Adrenal gland (tissue), 12 donors: ENCODE measurements around the gene DNAH1. TPM values are rescaled to one million over a fixed set of nuclear protein-coding genes. Genes with fewer than 3 reads are reported as not detected.

Experiments used
- DNase-seq, 7 donors: peaks; one replicate each; pipeline ENCODE4 v3.0.0-alpha.2; 2019 to 2020
- H3K27ac ChIP-seq, 5 donors: fragments of 200-600 bp; sonication (generic) in 4 of 5; 1 replicate in 3 of 5; 2 replicates in 2 of 5; pipeline versions ENCODE4 v1.5.1 to v1.8.0; 2016 to 2020; ENCODE audit warnings: mild to moderate bottlenecking in 1 of 5
- H3K27me3 ChIP-seq: fragments of 200-600 bp; 2 replicates; pipeline ENCODE4 v1.8.0; 2021
- H3K36me3 ChIP-seq, 2 donors: fragments of 200-600 bp; replicated peaks in 1 of 2; 1 replicate in 1 of 2; 2 replicates in 1 of 2; pipeline versions ENCODE4 v1.5.1 to v1.8.0; 2018 to 2022
- H3K4me1 ChIP-seq, 2 donors: fragments of 200-600 bp; replicated peaks in 1 of 2; 1 replicate in 1 of 2; 2 replicates in 1 of 2; pipeline versions ENCODE4 v1.5.1 to v1.8.0; 2018 to 2021
- H3K4me3 ChIP-seq, 4 donors: fragments of 200-600 bp; sonication (generic) in 3 of 4; one replicate each; pipeline ENCODE4 v1.5.1; 2016 to 2018
- H3K9me3 ChIP-seq, 3 donors: fragments of 200-600 bp; sonication (generic) in 1 of 3; replicated peaks in 1 of 3; 1 replicate in 2 of 3; 2 replicates in 1 of 3; pipeline versions ENCODE4 v1.5.1 to v1.8.0; 2016 to 2021
- POLR2A ChIP-seq, 2 donors: fragments of 450-650 bp; IDR thresholded peaks; one replicate each; pipeline ENCODE4 v1.6.1; 2017; ENCODE audit warnings: antibody characterized with exemption in 2 of 2, mild to moderate bottlenecking in 2 of 2, moderate library complexity in 1 of 2
- WGBS, 4 donors: extraction: QIAGEN DNeasy Blood & Tissue Kit in 2 of 4; methylation state at CpG; one replicate each; pipeline versions ENCODE4 v1.1.5 to v1.1.7; 2013 to 2017; 5-methylcytosine and 5-hydroxymethylcytosine counted together
- intact Hi-C, 2 donors: fragments of 100-400 bp; cut with DNase I; formaldehyde crosslinking; loops; one replicate each; pipeline versions ENCODE4 v1.14.1 to v1.15.0; 2022 to 2023
- polyA plus RNA-seq, 3 donors: library from polyadenylated mRNA; stranded (reverse); fragments of 200-250 nt in 2 of 3; fragments of 350-450 nt in 1 of 3; fragmentation: Illumina TruSeq in 1 of 3; extraction: RNeasy Lipid Tissue Mini Kit (QIAGEN cat#74804) in 1 of 3; gene quantifications; one replicate each; pipeline ENCODE4 v1.2.3, GENCODE V29; 2013 to 2014
- total RNA-seq, 9 donors: library from RNA; depleted of rRNA in 4 of 9; stranded (reverse); fragments of >200 nt in 4 of 9; fragments of 120-200 nt in 1 of 9; fragmentation: NEBNext Ultra II Directional in 1 of 9; extraction: Animal tissue kit (Norgen Biotek cat#: 25700) in 1 of 9; gene quantifications; one replicate each; pipeline versions ENCODE4 v1.1.0 to v1.2.4, GENCODE V29; 2013 to 2023
- TF ChIP-seq, protein P1 (sequence below), 6 experiments: fragments of 450-650 bp in 4 of 6; fragments of 200-600 bp in 2 of 6; sonication (generic) in 1 of 6; IDR thresholded peaks; 1 replicate in 5 of 6; 2 replicates in 1 of 6; pipeline versions ENCODE4 v1.5.1 to v1.8.0; 2016 to 2021; ENCODE audit warnings: antibody characterized with exemption in 6 of 6, mild to moderate bottlenecking in 2 of 6, moderate library complexity in 1 of 6
- donor health status: healthy with polysubstance abuse.
- donor health status: Bipolar disorder and iron deficiency.
- donor health status: DM: yes; HTN: yes; CAD: no.
- donor health status: DM: no; HTN: no; CAD: no.
- donor health status: DM: no; HTN: no; CAD: no.
- donor health status: DM: yes; HTN: yes; CAD: no.

Gene DNAH1
- total and polyA plus RNA-seq, 12 donors = 2.1 to 24.4 (median 9.0) TPM

DNA sequence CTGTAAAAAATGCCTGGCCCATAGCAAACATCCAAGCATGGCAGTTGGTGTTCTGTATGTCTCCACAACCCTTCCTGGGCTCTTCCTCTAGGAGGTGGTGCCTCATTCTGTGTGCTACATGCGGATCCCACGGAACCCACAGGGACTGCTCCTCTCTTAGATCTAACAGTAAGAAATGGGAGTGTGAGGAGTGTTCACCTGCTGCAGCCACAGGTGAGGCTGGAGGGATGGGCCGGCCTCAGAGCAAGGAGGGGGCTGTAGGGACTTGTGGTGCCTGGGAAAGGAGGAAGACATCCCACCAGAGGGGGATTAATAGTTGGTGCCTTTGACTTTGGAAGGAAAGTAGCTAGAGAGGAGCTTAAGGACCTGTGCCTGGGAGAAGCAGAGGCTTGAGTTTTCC is 106.5 kb downstream of the DNAH1 start:
- no peak for DNase-seq
- Histone ChIP-seq H3K4me1 (no peaks in the 10 kb centered on the region), H3K9me3 (no peaks in the 10 kb centered on the region), H3K27ac (no peak overlapping the region), H3K27me3 (no peaks in the 10 kb centered on the region), H3K36me3 (no peaks in the 10 kb centered on the region), H3K4me3 (no peak overlapping the region)
- TF ChIP-seq POLR2A (IDR thresholded peaks at IDR 0.05) = no peak
- TF ChIP-seq, protein P1, sequence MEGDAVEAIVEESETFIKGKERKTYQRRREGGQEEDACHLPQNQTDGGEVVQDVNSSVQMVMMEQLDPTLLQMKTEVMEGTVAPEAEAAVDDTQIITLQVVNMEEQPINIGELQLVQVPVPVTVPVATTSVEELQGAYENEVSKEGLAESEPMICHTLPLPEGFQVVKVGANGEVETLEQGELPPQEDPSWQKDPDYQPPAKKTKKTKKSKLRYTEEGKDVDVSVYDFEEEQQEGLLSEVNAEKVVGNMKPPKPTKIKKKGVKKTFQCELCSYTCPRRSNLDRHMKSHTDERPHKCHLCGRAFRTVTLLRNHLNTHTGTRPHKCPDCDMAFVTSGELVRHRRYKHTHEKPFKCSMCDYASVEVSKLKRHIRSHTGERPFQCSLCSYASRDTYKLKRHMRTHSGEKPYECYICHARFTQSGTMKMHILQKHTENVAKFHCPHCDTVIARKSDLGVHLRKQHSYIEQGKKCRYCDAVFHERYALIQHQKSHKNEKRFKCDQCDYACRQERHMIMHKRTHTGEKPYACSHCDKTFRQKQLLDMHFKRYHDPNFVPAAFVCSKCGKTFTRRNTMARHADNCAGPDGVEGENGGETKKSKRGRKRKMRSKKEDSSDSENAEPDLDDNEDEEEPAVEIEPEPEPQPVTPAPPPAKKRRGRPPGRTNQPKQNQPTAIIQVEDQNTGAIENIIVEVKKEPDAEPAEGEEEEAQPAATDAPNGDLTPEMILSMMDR (IDR thresholded peaks at IDR 0.05) = no peak
- intact Hi-C loops = no loop called here
- 88 to 97% (median 92%) methylated on average over 3 of the region's 3 CpGs for WGBS, 4 donors

DNA sequence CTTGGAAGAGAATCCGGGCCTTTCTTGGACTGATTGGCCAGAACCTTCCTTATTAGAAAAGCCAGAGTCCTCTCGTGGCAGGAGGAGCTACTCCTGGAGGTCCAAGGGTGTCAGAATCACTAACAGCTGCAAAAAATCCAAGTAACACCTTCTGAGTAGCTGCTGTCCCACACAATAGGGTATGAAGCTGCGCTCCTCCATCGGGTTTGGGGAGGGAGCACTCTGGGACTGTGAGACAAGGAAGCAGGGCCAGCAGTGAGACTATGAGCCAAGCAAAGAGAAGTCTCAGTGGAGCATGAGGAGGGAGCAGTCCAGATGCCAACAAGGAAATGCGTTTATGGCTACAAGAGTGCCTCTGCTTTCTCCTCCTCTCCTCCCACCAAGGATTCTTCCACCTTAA is 107.1 kb downstream of the DNAH1 start:
- 66 to 77% (median 72%) methylated on average over 2 to 5 of the region's 5 CpGs for WGBS, 4 donors
- no peaks in the 10 kb centered on the region for H3K27me3 ChIP-seq
- H3K4me1 ChIP-seq = no peaks in the 10 kb centered on the region
- H3K9me3 ChIP-seq = no peaks in the 10 kb centered on the region
- intact Hi-C loops = no loop called here
- no peak for TF ChIP-seq POLR2A (IDR thresholded peaks at IDR 0.05)
- TF ChIP-seq, protein P1 (IDR thresholded peaks at IDR 0.05) = no peak
- H3K4me3 ChIP-seq = no peak overlapping the region
- DNase-seq = peak in 2 of 7 donors; percentile 3 to 6
- H3K27ac ChIP-seq = no peak overlapping the region
- H3K36me3 ChIP-seq = no peaks in the 10 kb centered on the region

DNA sequence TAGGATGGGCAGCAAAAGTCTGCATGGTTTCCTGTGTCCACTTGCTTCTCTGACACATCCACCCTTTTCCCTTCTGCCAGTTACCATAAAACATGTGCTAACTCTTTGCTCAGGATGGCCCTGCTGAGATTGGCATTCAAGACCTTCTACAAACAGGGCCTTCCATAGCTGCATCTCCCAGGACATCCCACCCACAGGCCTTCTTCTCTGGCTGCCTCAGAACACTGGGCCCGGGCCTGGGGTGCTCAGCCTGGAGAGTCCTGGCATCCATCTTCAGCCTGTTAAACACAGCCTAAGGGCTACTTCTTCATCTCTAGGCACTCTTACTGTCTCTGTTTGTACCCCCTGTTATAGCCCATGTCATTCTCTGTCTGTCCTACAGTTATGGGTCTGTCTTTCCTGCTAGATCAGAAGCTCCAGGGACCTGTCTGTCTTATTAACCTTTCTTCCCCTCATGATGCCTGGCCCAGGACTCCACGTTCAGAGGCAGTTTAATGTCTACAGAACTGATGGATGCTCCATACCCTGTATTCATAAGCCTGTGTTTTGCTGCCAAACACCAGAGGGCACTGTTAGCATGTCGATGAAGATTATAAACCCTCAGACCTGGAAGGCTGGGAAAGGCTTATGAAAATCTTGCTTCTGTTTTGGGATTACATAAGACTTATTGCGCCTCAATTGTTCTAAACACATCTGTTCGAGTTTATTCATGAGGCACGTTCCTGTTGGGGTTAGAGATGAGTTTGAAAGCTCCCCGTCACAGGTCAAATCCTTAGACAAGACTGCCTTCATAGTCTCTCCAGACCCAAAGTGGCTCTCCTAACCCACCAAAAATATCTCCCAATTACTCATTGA is 112.3 kb downstream of the DNAH1 start:
- Histone ChIP-seq H3K27me3 (no peaks in the 10 kb centered on the region), H3K36me3 (no peaks in the 10 kb centered on the region), H3K9me3 (no peaks in the 10 kb centered on the region), H3K4me1 (peaks cover 5 to 10% of the 10 kb centered on the region in 2 donors), H3K4me3 (no peak overlapping the region), H3K27ac (peak overlapping the region in 1 of 5 donors; percentile 3)
- TF ChIP-seq, protein P1 (IDR thresholded peaks at IDR 0.05) = peak; percentile 52 to 84 (median 84)
- no peak for TF ChIP-seq POLR2A (IDR thresholded peaks at IDR 0.05)
- intact Hi-C loops = no loop called here
- WGBS, 4 donors = 9 to 20% (median 12%) methylated on average over 7 of the region's 7 CpGs
- peak; percentile 62 to 89 (median 70) for DNase-seq

DNA sequence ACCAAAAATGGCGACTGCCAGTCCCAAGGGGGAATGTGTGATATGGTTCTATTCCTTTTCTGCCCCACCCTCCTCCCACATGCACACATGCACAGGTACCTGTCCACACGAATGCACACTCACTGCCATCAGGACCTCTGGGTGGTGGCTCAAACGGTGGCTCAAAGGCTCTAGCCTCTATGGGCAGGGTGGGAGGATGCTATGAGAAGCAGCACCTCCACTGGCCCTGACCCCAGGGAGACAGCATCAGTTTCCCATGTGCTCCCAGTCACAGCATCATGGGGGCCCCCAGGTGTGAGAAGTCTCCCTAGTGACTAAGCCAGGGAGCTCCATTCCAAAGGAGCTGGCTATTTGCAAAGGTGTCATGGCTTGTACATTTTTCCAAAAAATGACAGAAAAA is 112.9 kb downstream of the DNAH1 start:
- TF ChIP-seq POLR2A (IDR thresholded peaks at IDR 0.05) = no peak
- TF ChIP-seq, protein P1 (IDR thresholded peaks at IDR 0.05) = no peak
- H3K27ac ChIP-seq = peak overlapping the region in 1 of 5 donors; percentile 3
- peaks cover 5 to 10% of the 10 kb centered on the region in 2 donors for H3K4me1 ChIP-seq
- H3K4me3 ChIP-seq = no peak overlapping the region
- intact Hi-C loops = no loop called here
- H3K27me3 ChIP-seq = no peaks in the 10 kb centered on the region
- 35 to 42% (median 41%) methylated on average over 3 of the region's 3 CpGs for whole genome bisulfite sequencing, 4 donors
- no peaks in the 10 kb centered on the region for H3K36me3 ChIP-seq
- H3K9me3 ChIP-seq = no peaks in the 10 kb centered on the region
- peak in 1 of 7 donors; percentile 13 for DNase-seq
